ENCODE measurements around the gene TSNAX.

The TSNAX gene

GRCh38 chr1:231519166-231519565 lies 9.3 kb upstream of the TSNAX start:
- DNase-seq (ENCODE audit: low read depth), result no peak

DNA sequence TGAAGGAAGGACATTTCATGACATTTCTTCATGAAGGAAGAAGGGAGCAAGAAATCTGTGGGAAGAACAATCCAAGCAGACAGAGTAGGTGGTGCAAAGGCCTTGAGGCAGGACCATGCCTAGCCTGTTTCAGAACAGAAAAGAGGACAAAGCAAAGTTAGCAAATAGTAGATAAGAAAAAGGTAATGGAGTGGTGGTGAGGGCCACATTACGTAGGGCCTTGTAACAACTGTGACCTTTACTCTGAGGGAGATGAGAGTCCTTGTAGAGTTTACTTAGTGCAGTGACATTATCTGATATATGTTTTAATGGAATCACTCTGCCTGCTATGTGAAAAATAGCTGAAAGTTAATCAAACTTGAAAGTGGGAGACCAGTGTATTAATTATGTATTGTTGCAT lies 6.4 kb upstream of the TSNAX start:
- no peak for DNase-seq (ENCODE audit: low read depth)

- no peak for DNase-seq (ENCODE audit: low read depth)
Observed at GRCh38 chr1:231522931-231523642, 5.4 kb upstream of the TSNAX start.

DNA sequence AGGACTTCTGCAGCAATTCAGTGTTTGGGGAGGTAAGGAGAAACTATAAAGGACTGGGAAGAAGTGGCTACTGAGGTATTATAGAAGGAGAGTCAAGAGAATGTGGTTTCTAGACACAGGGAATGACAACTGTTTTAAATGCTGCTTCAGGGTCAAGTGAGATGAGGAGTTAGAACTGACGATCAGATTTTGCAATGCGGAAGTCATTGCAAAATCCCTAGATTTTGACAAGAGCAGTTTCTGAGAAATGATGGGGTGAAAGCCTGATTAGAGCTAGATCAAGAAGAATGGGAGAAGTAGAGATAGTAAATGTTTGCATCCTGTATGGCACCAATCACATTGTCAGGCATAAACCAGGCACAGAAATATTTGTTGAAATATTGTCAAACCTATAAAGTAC lies 4.7 kb upstream of the TSNAX start:
- no peak for DNase-seq (ENCODE audit: low read depth)

DNA sequence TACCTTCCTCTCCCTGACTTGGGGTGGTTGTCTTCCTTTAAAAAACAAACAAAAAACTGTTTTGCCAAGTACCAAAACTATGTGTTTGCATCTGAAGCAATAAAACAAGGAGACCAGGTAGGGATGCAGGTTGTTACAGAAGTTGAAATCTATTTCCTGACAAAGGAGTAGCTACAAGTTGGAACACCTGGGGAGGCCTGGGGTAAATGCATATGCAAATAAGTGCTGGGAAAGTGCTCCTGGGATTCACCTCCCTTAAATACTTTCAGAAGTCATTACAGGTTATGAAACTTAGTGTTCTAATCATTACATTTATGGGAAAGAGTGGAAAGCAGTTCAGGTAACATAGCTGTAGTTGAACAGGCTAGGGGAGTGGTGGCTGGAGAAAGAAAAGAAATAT lies 1.9 kb upstream of the TSNAX start:
- no peak for DNase-seq (ENCODE audit: low read depth)

DNA sequence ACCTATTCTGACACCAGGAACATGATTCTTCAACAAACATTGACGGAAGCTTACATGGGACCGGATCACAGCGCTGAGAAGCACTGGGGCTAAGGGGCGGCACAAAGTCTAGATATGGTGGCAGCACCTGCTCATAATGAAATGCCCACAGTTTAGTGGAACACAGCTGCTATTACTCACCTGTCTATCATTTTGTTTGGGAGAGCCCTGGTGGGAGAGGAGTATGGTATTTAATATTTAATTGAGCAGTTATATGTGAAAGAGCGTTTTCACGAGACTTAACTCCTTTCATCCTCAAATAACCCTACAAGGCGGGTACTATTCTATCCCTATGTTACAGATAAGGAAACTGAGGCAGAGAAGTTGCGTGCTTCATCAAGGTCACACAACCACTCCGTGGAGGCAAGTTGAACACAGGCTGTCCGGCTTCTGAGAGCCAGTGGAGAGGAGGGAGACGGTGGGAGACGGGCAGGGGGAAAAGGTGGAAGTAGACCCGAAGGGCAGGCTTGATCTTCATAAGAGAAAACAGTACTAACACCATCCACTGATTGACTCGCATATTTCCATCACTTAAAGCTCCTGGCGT lies 790 bp upstream of the TSNAX start:
- DNase-seq (ENCODE audit: low read depth), result no peak

- DNase-seq (ENCODE audit: low read depth), result no peak
Observed at GRCh38 chr1:231533240-231533639, 4.8 kb downstream of the TSNAX start.

DNA sequence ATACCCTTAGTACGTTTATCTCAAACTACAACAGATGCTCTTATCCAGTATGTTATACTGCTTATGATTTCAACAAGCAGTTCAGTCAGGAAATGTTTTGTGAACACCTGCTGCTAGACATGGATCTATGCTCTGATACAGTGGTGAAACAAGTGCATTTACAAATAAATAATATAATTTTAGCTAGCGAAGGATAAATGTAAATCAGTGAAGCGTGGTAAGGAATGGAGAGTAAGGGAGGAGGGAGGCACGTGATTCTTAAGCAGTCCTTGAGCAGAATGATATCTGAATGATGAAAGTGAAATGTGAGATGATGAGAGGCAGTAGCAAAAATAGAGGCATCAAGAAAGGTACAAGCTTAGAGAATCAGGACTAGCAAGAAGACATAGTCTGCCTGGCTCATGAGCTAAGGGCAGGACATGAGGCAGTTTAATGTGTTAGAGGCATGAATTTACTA lies 6.3 kb downstream of the TSNAX start:
- DNase-seq (ENCODE audit: low read depth), result no peak

DNA sequence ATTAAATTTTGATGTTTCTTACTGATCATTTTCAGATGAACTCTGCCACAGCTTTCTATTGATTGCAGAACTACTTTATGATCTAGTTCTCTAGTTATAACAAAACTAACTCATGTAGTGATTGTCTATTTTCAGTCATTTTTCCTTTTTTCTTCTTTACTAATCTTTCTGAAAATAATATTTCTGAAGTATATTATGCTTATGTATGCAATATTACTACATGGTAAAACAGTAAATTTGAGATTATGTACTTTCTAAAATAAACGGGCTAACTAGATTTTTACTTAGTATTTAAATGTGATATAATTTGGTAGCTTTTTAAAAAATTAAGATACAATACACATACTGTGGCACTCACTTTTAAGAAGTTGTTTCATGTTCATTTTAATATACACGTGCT lies 7.6 kb downstream of the TSNAX start:
- no peak for DNase-seq (ENCODE audit: low read depth)

DNA sequence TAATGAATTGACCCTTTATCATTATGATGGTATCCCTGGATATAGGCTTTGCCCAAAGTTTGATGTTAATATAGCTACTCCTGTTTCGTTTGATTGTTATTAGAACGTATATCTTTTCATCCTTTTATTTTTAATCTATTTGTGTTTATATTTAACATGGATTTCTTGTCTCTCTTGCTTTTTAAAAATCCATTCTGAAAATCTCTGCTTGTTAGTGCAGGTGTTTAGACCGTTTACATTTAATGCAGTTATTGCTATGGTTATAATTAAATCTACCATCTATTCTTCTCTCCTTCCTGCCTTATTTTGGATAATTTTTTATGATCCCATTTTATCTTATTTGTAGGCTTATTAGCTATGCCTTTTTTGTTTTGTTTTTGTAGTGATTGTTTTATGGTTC lies 12.4 kb downstream of the TSNAX start:
- no peak for DNase-seq (ENCODE audit: low read depth)

DNA sequence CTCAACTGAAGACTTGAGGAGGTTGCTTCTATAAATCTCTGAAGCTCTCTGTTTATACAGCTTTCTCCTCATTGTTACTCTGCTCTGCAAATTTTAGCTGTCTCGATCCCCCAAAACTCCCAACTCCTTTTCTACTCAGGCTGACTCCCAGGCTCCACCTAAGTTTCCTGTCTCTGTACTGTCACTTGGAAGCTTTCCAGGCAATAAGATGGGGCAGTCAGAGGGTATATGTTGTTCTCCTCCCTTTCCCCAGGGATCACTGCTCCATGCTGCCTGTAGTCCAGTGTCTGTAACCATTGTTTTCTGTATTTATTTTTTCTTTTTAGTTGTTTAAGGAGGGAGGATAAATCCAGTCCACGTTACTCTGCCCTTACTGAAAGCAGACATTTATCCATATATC lies 13.4 kb downstream of the TSNAX start:
- DNase-seq (ENCODE audit: low read depth), result no peak

- DNase-seq (ENCODE audit: low read depth), result no peak
Observed at GRCh38 chr1:231544943-231545592, 16.6 kb downstream of the TSNAX start.

- DNase-seq (ENCODE audit: low read depth), result no peak
Observed at GRCh38 chr1:231546693-231547092, 18.2 kb downstream of the TSNAX start.

GRCh38 chr1:231549733-231550447 lies 21.4 kb downstream of the TSNAX start:
- no peak for DNase-seq (ENCODE audit: low read depth)

GRCh38 chr1:231550448-231550781 lies 21.9 kb downstream of the TSNAX start:
- DNase-seq (ENCODE audit: low read depth), result no peak

- no peak for DNase-seq (ENCODE audit: low read depth)
Observed at GRCh38 chr1:231553320-231553719, 24.9 kb downstream of the TSNAX start.

DNA sequence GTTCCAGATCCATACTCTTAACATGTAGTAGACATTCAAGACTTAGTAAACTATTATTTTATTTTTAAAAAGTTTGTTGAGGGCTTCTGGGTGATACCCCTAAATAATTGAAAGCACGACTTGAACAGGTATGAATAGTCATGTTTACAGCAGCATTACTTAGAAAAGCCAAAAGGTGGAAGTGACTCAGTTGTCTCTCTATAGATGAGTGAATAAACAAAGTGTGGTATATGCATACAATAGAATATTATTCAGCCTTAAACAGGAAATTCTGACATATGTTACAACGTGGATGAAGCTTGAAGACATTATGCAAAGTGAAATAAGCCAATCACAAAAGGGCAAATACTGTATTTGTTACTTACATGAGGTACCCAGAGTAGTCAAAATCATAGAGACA lies 26.5 kb downstream of the TSNAX start:
- DNase-seq (ENCODE audit: low read depth), result no peak

DNA sequence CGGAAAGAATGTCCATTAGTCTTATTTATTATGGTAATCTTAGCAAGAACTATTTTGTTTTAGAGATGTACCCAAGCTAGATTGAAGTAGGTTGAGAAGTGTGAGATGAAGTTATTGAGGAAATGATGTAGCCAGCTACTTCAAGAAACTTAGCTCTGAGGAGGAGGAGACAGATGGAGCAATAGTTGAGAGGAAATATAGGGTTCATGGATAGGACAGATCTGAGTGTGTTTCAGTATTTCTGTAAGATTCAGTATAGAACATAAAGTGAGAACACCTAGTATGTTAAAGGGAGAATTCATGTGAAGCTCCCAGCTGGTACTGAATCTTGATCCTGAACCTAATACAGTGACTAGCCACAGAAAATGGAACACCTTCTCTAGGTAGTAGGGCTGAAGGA lies 28.9 kb downstream of the TSNAX start:
- no peak for DNase-seq (ENCODE audit: low read depth)

GRCh38 chr1:231557898-231558707 lies 29.6 kb downstream of the TSNAX start:
- DNase-seq (ENCODE audit: low read depth), result no peak

DNA sequence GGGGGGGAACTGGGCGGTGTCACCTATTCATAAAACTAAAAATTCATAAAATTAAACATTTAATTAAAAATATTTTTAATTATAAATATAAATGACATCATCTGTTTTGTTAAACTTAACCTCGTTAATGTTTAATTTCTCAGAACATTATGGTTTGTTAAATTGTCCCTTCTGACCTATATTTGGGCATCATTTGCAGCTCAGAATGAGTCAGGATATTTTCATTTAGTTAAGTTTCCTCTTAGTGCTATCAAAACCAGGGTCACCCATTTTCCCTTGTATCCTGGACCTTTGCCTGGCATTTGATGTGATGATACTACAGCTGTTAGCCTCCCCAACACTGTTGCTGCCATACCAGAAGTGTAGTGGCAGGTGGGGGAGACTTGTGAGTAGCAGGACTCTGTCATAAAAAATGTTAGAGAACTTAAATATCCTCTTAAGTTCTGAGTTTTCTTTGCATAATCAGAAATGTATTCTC lies 30.3 kb downstream of the TSNAX start:
- no peak for DNase-seq (ENCODE audit: low read depth)

DNA sequence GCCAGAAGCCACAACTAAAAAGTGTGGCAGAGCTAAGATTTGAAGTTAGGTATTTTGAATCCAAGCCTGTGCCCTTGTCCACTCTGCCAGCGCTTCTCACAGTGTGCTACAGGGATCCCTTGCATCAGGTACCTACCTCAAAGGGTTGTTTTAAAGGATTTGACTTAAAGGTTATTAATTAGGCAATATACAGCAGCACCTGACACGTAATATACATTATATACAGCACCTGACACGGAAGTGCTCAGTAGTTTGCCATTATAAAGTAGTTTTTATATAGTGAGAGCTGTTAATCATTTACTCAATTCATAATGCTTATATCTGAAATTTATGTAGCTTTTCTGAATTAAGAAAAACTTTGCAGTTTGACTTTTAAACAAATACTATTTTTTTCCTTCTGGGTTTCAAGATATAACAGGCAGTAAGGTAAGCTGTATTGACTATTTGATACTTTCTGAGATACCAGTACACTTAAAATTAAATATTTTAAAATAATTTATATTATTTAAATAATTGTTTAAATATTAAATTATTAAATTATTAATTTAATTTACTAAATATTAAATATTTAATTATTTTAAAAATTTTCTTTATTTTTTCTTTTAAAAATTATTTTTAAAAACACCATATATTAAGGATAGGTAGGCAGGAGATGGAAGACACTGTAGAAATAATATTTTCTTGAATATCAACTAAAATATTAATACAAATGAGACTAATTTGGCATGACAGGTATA lies 33.3 kb downstream of the TSNAX start:
- no peak for DNase-seq (ENCODE audit: low read depth)
